ENCODE results near the gene SMIM22. TPM values are rescaled to one million over a fixed set of nuclear protein-coding genes. Genes with fewer than 3 reads are reported as not detected.

Gene SMIM22
- total RNA-seq, 1 experiment from 2014 or later = not detected

- ChIA-PET CTCF (no interaction called here), POLR2A (ENCODE audit: low non-redundant PET) (no interaction called here)
- H3K27me3 ChIP-seq (replicated peaks; ENCODE audit: insufficient read depth, low read depth, low read length, poor library complexity) = no peaks in the 10 kb centered on the region
- intact Hi-C loops (cut with micrococcal nuclease; ENCODE audit: unreplicated experiment) = no loop called here
- TF ChIP-seq, protein P1, sequence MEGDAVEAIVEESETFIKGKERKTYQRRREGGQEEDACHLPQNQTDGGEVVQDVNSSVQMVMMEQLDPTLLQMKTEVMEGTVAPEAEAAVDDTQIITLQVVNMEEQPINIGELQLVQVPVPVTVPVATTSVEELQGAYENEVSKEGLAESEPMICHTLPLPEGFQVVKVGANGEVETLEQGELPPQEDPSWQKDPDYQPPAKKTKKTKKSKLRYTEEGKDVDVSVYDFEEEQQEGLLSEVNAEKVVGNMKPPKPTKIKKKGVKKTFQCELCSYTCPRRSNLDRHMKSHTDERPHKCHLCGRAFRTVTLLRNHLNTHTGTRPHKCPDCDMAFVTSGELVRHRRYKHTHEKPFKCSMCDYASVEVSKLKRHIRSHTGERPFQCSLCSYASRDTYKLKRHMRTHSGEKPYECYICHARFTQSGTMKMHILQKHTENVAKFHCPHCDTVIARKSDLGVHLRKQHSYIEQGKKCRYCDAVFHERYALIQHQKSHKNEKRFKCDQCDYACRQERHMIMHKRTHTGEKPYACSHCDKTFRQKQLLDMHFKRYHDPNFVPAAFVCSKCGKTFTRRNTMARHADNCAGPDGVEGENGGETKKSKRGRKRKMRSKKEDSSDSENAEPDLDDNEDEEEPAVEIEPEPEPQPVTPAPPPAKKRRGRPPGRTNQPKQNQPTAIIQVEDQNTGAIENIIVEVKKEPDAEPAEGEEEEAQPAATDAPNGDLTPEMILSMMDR (conservative IDR thresholded peaks at IDR 0.05; ENCODE audit: low read depth, low read length) = no peak
- TF ChIP-seq EZH2 (IDR thresholded peaks at IDR 0.05; ENCODE audit: borderline replicate concordance, low read depth, low read length, poor library complexity, severe bottlenecking) = no peak
- no peak overlapping the region for H3K4me3 ChIP-seq (ENCODE audit: low read depth, low read length, poor library complexity, severe bottlenecking)
- H3K36me3 ChIP-seq (ENCODE audit: insufficient read depth, low read length, poor library complexity, severe bottlenecking) = peaks cover 75% of the 10 kb centered on the region
- no peak for DNase-seq (ENCODE audit: low spot score)
- no peaks in the 10 kb centered on the region for H3K9me3 ChIP-seq (ENCODE audit: low read depth, low read length, poor library complexity, severe bottlenecking)
- BruUV-seq (replicated peaks) = no TSS peak
- no peak overlapping the region for H3K27ac ChIP-seq (ENCODE audit: low read depth, low read length, poor library complexity, severe bottlenecking)
- no peaks in the 10 kb centered on the region for H3K4me1 ChIP-seq (ENCODE audit: insufficient read depth, low read length, poor library complexity, severe bottlenecking)
Measured at GRCh38 chr16:4836727-4837126, 41.6 kb downstream of the SMIM22 start.

- H3K27me3 ChIP-seq (replicated peaks; ENCODE audit: insufficient read depth, low read depth, low read length, poor library complexity) = no peaks in the 10 kb centered on the region
- intact Hi-C loops (cut with micrococcal nuclease; ENCODE audit: unreplicated experiment) = no loop called here
- POLR2A ChIA-PET (ENCODE audit: low non-redundant PET) = no interaction called here
- H3K4me1 ChIP-seq (ENCODE audit: insufficient read depth, low read length, poor library complexity, severe bottlenecking) = no peaks in the 10 kb centered on the region
- peaks cover 71% of the 10 kb centered on the region for H3K36me3 ChIP-seq (ENCODE audit: insufficient read depth, low read length, poor library complexity, severe bottlenecking)
- H3K27ac ChIP-seq (ENCODE audit: low read depth, low read length, poor library complexity, severe bottlenecking) = no peak overlapping the region
- CTCF ChIA-PET = no interaction called here
- H3K9me3 ChIP-seq (ENCODE audit: low read depth, low read length, poor library complexity, severe bottlenecking) = no peaks in the 10 kb centered on the region
- TF ChIP-seq, protein P1 (conservative IDR thresholded peaks at IDR 0.05; ENCODE audit: low read depth, low read length) = no peak
- TF ChIP-seq EZH2 (IDR thresholded peaks at IDR 0.05; ENCODE audit: borderline replicate concordance, low read depth, low read length, poor library complexity, severe bottlenecking) = no peak
- no TSS peak for BruUV-seq (replicated peaks)
- no peak overlapping the region for H3K4me3 ChIP-seq (ENCODE audit: low read depth, low read length, poor library complexity, severe bottlenecking)
- DNase-seq (ENCODE audit: low spot score) = no peak
Measured at GRCh38 chr16:4837733-4838501, 42.7 kb downstream of the SMIM22 start.

GRCh38 chr16:4839942-4840341, 44.8 kb downstream of the SMIM22 start:
- Histone ChIP-seq H3K36me3 (ENCODE audit: insufficient read depth, low read length, poor library complexity, severe bottlenecking) (peaks cover 80% of the 10 kb centered on the region), H3K4me1 (ENCODE audit: insufficient read depth, low read length, poor library complexity, severe bottlenecking) (no peaks in the 10 kb centered on the region), H3K4me3 (ENCODE audit: low read depth, low read length, poor library complexity, severe bottlenecking) (no peak overlapping the region), H3K27ac (ENCODE audit: low read depth, low read length, poor library complexity, severe bottlenecking) (no peak overlapping the region), H3K9me3 (ENCODE audit: low read depth, low read length, poor library complexity, severe bottlenecking) (no peaks in the 10 kb centered on the region), H3K27me3 (replicated peaks; ENCODE audit: insufficient read depth, low read depth, low read length, poor library complexity) (no peaks in the 10 kb centered on the region)
- intact Hi-C loops (cut with micrococcal nuclease; ENCODE audit: unreplicated experiment) = loop anchor here (10.0 kb wide), 1 partner anchor 255 kb away; the partner anchor contains the start of gene EEF2KMT
- ChIA-PET CTCF (no interaction called here), POLR2A (ENCODE audit: low non-redundant PET) (no interaction called here)
- no TSS peak for BruUV-seq (replicated peaks)
- DNase-seq (ENCODE audit: low spot score) = no peak
- TF ChIP-seq, protein P1 (conservative IDR thresholded peaks at IDR 0.05; ENCODE audit: low read depth, low read length) = no peak
- no peak for TF ChIP-seq EZH2 (IDR thresholded peaks at IDR 0.05; ENCODE audit: borderline replicate concordance, low read depth, low read length, poor library complexity, severe bottlenecking)

Data from A673 (cell line).